Progenitor cell of endocrine pancreas (in vitro differentiated cells): ENCODE results near the gene OBSCN. TPM values are rescaled to one million over a fixed set of nuclear protein-coding genes. Genes with fewer than 3 reads are reported as not detected.

ENCODE experiments used
- DNase-seq: peaks from one replicate; pipeline ENCODE4 v3.0.0; 2021; ENCODE audit warnings: low spot score; ENCODE audit not compliant: unreplicated experiment
- H3K27ac Mint-ChIP-seq: 2 replicates; pipeline ENCODE4 v1.8.0; 2021; ENCODE audit warnings: mild to moderate bottlenecking, moderate library complexity, mixed read lengths
- H3K27me3 Mint-ChIP-seq: 2 replicates; pipeline ENCODE4 v1.8.0; 2021; ENCODE audit warnings: mixed read lengths
- H3K36me3 Mint-ChIP-seq: 2 replicates; pipeline ENCODE4 v1.8.0; 2022; ENCODE audit warnings: mixed read lengths; ENCODE audit not compliant: insufficient read depth
- H3K4me1 Mint-ChIP-seq: 2 replicates; pipeline ENCODE4 v1.8.0; 2021; ENCODE audit warnings: low read depth, mixed read lengths
- H3K4me3 Mint-ChIP-seq: 2 replicates; pipeline ENCODE4 v1.8.0; 2021; ENCODE audit warnings: low read depth, mild to moderate bottlenecking, moderate library complexity, mixed read lengths
- H3K9me3 Mint-ChIP-seq: 2 replicates; pipeline ENCODE4 v1.8.0; 2021; ENCODE audit warnings: low read depth, mixed read lengths
- total RNA-seq: library from RNA; stranded (reverse); gene quantifications from 2 replicates; pipeline ENCODE4 v1.2.1, GENCODE V29; 2021
- TF ChIP-seq, protein P1 (sequence below): fragments of 200-600 bp; sonication (generic); IDR thresholded peaks from one replicate; pipeline ENCODE4 v1.5.0; 2021; ENCODE audit warnings: antibody characterized with exemption, mild to moderate bottlenecking; ENCODE audit not compliant: unreplicated experiment

The OBSCN gene
- total RNA-seq, 1 donor from 2014 or later: 57.5 TPM

DNA sequence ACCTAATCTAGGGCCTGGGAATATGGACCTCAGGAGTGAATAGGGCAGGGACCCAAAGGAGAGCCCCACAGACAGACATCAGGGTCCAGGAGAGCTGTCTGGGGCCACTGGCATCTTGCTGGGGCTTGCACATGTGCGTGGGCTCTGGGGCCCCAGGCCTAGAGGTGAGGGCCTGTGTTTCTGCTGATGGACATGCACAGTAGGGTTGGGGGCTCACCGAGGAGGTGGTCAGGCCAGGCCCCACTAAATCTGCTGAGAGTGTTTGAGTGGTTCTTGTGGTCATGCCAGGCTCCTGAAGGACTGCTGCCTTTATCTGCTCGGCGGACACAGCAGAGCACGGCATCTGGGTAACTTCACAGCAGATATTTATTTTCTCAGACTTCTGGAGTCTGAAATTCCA lies 87.4 kb downstream of the OBSCN start:
- Mint-ChIP-seq H3K9me3 (peaks cover 21% of the 10 kb centered on the region), H3K36me3 (peaks cover 42% of the 10 kb centered on the region), H3K4me3 (no peak overlapping the region), H3K27me3 (no peaks in the 10 kb centered on the region), H3K27ac (no peak overlapping the region), H3K4me1 (no peaks in the 10 kb centered on the region)
- DNase-seq: no peak
- TF ChIP-seq, protein P1, sequence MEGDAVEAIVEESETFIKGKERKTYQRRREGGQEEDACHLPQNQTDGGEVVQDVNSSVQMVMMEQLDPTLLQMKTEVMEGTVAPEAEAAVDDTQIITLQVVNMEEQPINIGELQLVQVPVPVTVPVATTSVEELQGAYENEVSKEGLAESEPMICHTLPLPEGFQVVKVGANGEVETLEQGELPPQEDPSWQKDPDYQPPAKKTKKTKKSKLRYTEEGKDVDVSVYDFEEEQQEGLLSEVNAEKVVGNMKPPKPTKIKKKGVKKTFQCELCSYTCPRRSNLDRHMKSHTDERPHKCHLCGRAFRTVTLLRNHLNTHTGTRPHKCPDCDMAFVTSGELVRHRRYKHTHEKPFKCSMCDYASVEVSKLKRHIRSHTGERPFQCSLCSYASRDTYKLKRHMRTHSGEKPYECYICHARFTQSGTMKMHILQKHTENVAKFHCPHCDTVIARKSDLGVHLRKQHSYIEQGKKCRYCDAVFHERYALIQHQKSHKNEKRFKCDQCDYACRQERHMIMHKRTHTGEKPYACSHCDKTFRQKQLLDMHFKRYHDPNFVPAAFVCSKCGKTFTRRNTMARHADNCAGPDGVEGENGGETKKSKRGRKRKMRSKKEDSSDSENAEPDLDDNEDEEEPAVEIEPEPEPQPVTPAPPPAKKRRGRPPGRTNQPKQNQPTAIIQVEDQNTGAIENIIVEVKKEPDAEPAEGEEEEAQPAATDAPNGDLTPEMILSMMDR: no peak

DNA sequence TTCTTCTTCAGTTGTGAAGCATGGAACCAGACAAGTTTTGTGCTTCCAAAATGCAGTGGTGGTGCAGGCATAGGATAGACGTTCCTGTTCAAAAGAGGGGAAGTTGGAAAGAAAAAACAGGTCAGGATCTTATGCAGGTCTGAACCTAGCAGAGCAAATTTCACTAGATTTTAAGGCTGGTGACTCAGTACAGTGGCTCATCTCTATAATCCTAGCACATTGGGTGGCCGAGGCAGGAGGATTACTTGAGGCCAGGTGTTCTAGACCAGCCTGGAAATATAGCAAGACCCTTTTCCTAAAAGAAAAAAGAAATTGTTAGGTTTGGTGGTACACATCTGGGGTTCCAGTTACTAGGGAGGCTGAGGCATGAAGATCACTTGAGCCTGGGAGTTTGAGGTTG lies 88.1 kb downstream of the OBSCN start:
- H3K4me1 Mint-ChIP-seq: no peaks in the 10 kb centered on the region
- no peak overlapping the region for H3K4me3 Mint-ChIP-seq
- H3K9me3 Mint-ChIP-seq: peaks cover 24% of the 10 kb centered on the region
- no peak overlapping the region for H3K27ac Mint-ChIP-seq
- DNase-seq: no peak
- peaks cover 49% of the 10 kb centered on the region for H3K36me3 Mint-ChIP-seq
- H3K27me3 Mint-ChIP-seq: no peaks in the 10 kb centered on the region
- TF ChIP-seq, protein P1: no peak

GRCh38 chr1:228297242-228297641 lies 89.4 kb downstream of the OBSCN start:
- Mint-ChIP-seq H3K4me1 (no peaks in the 10 kb centered on the region), H3K9me3 (peaks cover 33% of the 10 kb centered on the region), H3K27me3 (no peaks in the 10 kb centered on the region), H3K36me3 (peaks cover 60% of the 10 kb centered on the region), H3K4me3 (no peak overlapping the region), H3K27ac (no peak overlapping the region)
- TF ChIP-seq, protein P1: no peak
- DNase-seq: no peak

DNA sequence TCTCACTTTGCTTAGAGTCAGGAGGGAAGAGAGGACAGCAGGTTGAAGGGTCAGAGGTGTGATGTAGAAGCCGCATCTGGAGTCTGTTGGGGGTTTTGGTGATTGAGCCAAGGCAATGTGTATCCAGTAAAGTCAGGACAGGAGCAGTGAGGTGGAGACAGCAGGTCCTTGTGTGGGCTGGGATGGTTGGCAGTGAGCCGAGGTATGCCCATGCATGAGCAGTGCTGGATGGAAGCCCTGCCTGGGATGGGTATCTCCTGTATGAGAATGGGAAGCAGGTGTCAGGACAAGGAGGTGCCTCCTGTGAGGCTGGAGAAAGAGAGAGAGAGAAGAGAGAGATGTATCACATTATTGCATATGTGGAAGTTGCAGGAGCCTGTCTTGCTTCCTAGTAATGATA lies 90.0 kb downstream of the OBSCN start:
- no peak overlapping the region for H3K4me3 Mint-ChIP-seq
- no peak for DNase-seq
- TF ChIP-seq, protein P1: no peak
- H3K9me3 Mint-ChIP-seq: peaks cover 38% of the 10 kb centered on the region
- H3K27me3 Mint-ChIP-seq: no peaks in the 10 kb centered on the region
- peak overlapping the region; percentile 9 for H3K27ac Mint-ChIP-seq
- no peaks in the 10 kb centered on the region for H3K4me1 Mint-ChIP-seq
- H3K36me3 Mint-ChIP-seq: peaks cover 65% of the 10 kb centered on the region

DNA sequence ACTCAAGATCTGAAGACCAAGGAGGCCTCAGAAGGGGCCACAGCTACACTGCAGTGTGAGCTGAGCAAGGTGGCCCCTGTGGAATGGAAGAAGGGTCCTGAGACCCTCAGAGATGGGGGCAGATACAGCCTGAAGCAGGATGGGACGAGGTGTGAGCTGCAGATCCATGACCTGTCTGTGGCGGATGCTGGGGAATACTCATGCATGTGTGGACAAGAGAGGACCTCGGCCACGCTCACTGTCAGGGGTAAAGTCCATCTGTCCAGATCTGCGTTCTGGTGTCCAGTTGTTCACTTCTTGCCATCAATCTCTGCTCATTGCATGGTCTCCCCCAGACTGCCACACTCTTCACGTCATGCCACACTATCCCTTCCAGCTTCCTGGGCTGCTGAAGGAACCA lies 90.6 kb downstream of the OBSCN start:
- Mint-ChIP-seq H3K27ac (no peak overlapping the region), H3K9me3 (peaks cover 43% of the 10 kb centered on the region), H3K4me3 (no peak overlapping the region), H3K4me1 (no peaks in the 10 kb centered on the region), H3K27me3 (no peaks in the 10 kb centered on the region), H3K36me3 (peaks cover 67% of the 10 kb centered on the region)
- TF ChIP-seq, protein P1: no peak
- DNase-seq: no peak
